ENCODE measurements around the gene ST14.

DNA sequence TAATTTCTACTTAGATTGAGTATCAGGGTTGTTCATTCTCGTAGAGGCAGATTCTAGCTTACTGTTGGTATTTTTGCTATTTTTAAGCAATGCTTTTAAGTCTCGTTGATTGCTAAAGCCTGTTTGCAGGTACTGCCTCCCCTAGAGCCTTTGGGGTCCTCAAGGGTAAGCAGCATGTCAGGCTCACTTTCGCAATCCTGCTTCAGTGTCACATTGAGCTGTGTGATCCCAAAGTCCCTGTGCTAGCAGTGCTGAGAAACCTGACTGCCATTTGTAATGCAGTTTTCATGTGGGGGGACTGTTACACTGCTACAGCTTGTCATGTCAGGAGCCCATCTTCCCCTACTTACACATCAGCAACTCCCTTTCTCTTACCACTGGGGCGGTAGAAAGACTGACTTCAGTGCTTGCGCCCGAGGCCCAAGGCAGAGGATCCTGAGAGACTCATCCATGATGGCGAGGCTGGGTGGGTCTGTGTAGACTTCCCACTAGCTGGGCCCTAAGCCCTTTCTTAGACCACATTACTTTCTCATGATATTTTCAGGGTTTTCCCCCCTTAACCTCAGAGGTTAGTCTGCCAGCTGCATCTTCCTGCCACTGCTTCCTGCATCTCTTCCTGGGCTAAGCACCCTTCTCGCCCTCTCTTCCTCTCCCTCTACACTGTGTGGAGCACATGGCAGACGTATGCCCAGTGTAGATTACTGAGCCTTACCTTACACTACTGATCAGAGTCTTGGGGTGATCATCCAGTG, 40.8 kb upstream of the ST14 start:
- TF ChIP-seq POLR2AphosphoS5 (IDR thresholded peaks at IDR 0.05; ENCODE audit: low read depth, low read length) (no peak), SIN3A (IDR thresholded peaks at IDR 0.05; ENCODE audit: borderline replicate concordance, insufficient read depth, low read length) (no peak), TAF1 (IDR thresholded peaks at IDR 0.05; ENCODE audit: borderline replicate concordance, insufficient read depth, low read length) (no peak), FOXP2 (optimal IDR thresholded peaks at IDR 0.05; ENCODE audit: borderline replicate concordance, extremely low read depth, extremely low read length, insufficient read depth) (no peak)
- TF ChIP-seq, protein P1, sequence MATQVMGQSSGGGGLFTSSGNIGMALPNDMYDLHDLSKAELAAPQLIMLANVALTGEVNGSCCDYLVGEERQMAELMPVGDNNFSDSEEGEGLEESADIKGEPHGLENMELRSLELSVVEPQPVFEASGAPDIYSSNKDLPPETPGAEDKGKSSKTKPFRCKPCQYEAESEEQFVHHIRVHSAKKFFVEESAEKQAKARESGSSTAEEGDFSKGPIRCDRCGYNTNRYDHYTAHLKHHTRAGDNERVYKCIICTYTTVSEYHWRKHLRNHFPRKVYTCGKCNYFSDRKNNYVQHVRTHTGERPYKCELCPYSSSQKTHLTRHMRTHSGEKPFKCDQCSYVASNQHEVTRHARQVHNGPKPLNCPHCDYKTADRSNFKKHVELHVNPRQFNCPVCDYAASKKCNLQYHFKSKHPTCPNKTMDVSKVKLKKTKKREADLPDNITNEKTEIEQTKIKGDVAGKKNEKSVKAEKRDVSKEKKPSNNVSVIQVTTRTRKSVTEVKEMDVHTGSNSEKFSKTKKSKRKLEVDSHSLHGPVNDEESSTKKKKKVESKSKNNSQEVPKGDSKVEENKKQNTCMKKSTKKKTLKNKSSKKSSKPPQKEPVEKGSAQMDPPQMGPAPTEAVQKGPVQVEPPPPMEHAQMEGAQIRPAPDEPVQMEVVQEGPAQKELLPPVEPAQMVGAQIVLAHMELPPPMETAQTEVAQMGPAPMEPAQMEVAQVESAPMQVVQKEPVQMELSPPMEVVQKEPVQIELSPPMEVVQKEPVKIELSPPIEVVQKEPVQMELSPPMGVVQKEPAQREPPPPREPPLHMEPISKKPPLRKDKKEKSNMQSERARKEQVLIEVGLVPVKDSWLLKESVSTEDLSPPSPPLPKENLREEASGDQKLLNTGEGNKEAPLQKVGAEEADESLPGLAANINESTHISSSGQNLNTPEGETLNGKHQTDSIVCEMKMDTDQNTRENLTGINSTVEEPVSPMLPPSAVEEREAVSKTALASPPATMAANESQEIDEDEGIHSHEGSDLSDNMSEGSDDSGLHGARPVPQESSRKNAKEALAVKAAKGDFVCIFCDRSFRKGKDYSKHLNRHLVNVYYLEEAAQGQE (IDR thresholded peaks at IDR 0.05; ENCODE audit: insufficient read depth in 1 of 2, low read depth in 2 of 2, low read length in 2 of 2) = no peak
